GM12878 (cell line): ENCODE results near the gene USP12. TPM values are rescaled to one million over a fixed set of nuclear protein-coding genes. Genes with fewer than 3 reads are reported as not detected.

Source experiments
- ATAC-seq: fragments of 200-7000 bp; cut with Tn5 transposase; 3 replicates; pipeline ENCODE4 v1.9.1; 2020; ENCODE audit warnings: mild to moderate bottlenecking, moderate library complexity
- BruUV-seq: library from RNA; stranded (reverse); fragments of 400-500 nt; replicated peaks from 2 replicates; lab custom pipeline; 2021; lab: Mats Ljungman, UMichigan
- CTCF ChIA-PET: fragments of 300-600 bp; sonication (Branson Sonifier 250); formaldehyde crosslinking; extraction: SDS; loops from one replicate; lab custom pipeline; 2021; ENCODE audit warnings: inconsistent platforms; lab: Yijun Ruan, JAX
- POLR2A ChIA-PET: fragments of 350-600 bp; formaldehyde crosslinking; extraction: SDS; loops from one replicate; lab custom pipeline; 2021; ENCODE audit warnings: inconsistent platforms; lab: Charles Lee
- RAD21 ChIA-PET: fragments of 300-600 bp; sonication (Branson Sonifier 250); formaldehyde crosslinking; loops from one replicate; lab custom pipeline; 2023; ENCODE audit warnings: antibody characterized with exemption; ENCODE audit not compliant: unreplicated experiment; lab: Charles Lee
- SMC1A ChIA-PET: fragments of 300-600 bp; sonication (Branson Sonifier 250); formaldehyde crosslinking; loops from one replicate; lab custom pipeline; 2023; ENCODE audit not compliant: unreplicated experiment, uncharacterized antibody; lab: Charles Lee
- DNase-seq: peaks from one replicate; pipeline ENCODE4 v3.0.0-alpha.2; 2011; ENCODE audit warnings: low read depth, low spot score
- FAIRE-seq: peaks from 3 replicates; lab custom pipeline; 2011; peaks lifted over from hg19 to GRCh38; lab: Jason Lieb, UNC
- H2AFZ ChIP-seq: 2 replicates; pipeline ENCODE4 v1.6.0; 2011; ENCODE audit warnings: low read depth, low read length, control low read depth; ENCODE audit not compliant: control insufficient read depth
- H3K27ac ChIP-seq: 2 replicates; pipeline ENCODE4 v1.5.1; 2011; ENCODE audit warnings: control low read depth; ENCODE audit not compliant: control insufficient read depth, insufficient read depth
- H3K27me3 ChIP-seq, 2 experiments: replicated peaks in 1 of 2; 2 replicates each; pipeline versions ENCODE4 v1.6.0 to v1.6.1; 2011; ENCODE audit warnings: low read length in 1 of 2; ENCODE audit not compliant: control insufficient read depth in 2 of 2, insufficient read depth in 2 of 2
- H3K36me3 ChIP-seq, 2 experiments: 2 replicates each; pipeline ENCODE4 v1.5.1; 2011; ENCODE audit warnings: low read length in 1 of 2; ENCODE audit not compliant: control insufficient read depth in 2 of 2, insufficient read depth in 2 of 2
- H3K4me1 ChIP-seq: 2 replicates; pipeline ENCODE4 v1.6.1; 2011; ENCODE audit warnings: mild to moderate bottlenecking, low read length, moderate library complexity, mixed read lengths; ENCODE audit not compliant: control insufficient read depth, insufficient read depth
- H3K4me2 ChIP-seq: 2 replicates; pipeline ENCODE4 v1.6.0; 2011; ENCODE audit warnings: control low read depth; ENCODE audit not compliant: control insufficient read depth, insufficient read depth
- H3K4me3 ChIP-seq: fragments of 200-600 bp; sonication (generic); 2 replicates; pipeline ENCODE4 v1.5.1; 2016
- H3K79me2 ChIP-seq: 2 replicates; pipeline ENCODE4 v1.6.0; 2011; ENCODE audit warnings: low read length; ENCODE audit not compliant: control insufficient read depth, insufficient read depth
- H3K9ac ChIP-seq: 2 replicates; pipeline ENCODE4 v1.8.0; 2011; ENCODE audit warnings: low read length, control low read depth, mixed read lengths; ENCODE audit not compliant: control insufficient read depth, insufficient read depth
- H3K9me3 ChIP-seq: replicated peaks from 3 replicates; pipeline ENCODE4 v1.5.1; 2011; ENCODE audit warnings: mild to moderate bottlenecking, low read length; ENCODE audit not compliant: control insufficient read depth, insufficient read depth
- H4K20me1 ChIP-seq: 2 replicates; pipeline ENCODE4 v1.6.0; 2011; ENCODE audit not compliant: control insufficient read depth, insufficient read depth
- ASH2L ChIP-seq: fragments of 300-600, 200-600 bp; sonication (generic); IDR thresholded peaks from 2 replicates; pipeline ENCODE4 v1.6.1; 2017; ENCODE audit warnings: low read depth, mild to moderate bottlenecking, borderline replicate concordance
- BACH1 ChIP-seq: fragments of 450-650 bp; IDR thresholded peaks from 2 replicates; pipeline ENCODE4 v1.6.1; 2017; ENCODE audit warnings: mild to moderate bottlenecking, borderline replicate concordance
- DPF2 ChIP-seq: fragments of 450-650 bp; IDR thresholded peaks from 2 replicates; pipeline ENCODE4 v1.6.1; 2017; ENCODE audit warnings: mild to moderate bottlenecking
- GATAD2B ChIP-seq: fragments of 450-650 bp; conservative IDR thresholded peaks from 2 replicates; pipeline ENCODE4 v1.6.1; 2017; ENCODE audit warnings: low read depth, mild to moderate bottlenecking, moderate library complexity
- HDGF ChIP-seq: fragments of 450-650 bp; IDR thresholded peaks from 2 replicates; pipeline ENCODE4 v1.6.1; 2016; ENCODE audit warnings: antibody characterized with exemption
- IRF4 ChIP-seq: IDR thresholded peaks from 2 replicates; pipeline ENCODE4 v1.6.1; 2011; ENCODE audit warnings: low read depth, low read length
- MTA3 ChIP-seq: IDR thresholded peaks from 2 replicates; pipeline ENCODE4 v1.6.1; 2012; ENCODE audit warnings: low read length, inconsistent platforms, borderline replicate concordance
- NFIC ChIP-seq: IDR thresholded peaks from 2 replicates; pipeline ENCODE4 v1.6.1; 2012; ENCODE audit warnings: low read depth, mild to moderate bottlenecking, inconsistent platforms, low read length, moderate library complexity
- POLR2A ChIP-seq: IDR thresholded peaks from 2 replicates; pipeline ENCODE4 v1.6.1; 2011; ENCODE audit warnings: low read depth, mild to moderate bottlenecking, low read length
- POLR2AphosphoS2 ChIP-seq: IDR thresholded peaks from 2 replicates; pipeline ENCODE4 v1.6.1; 2011; ENCODE audit warnings: low read depth, mild to moderate bottlenecking, low read length, improper control_type of control experiment, moderate library complexity
- RB1 ChIP-seq: fragments of 450-650 bp; formaldehyde crosslinking; IDR thresholded peaks from 2 replicates; pipeline ENCODE4 v1.6.1; 2017; ENCODE audit warnings: mild to moderate bottlenecking, borderline replicate concordance
- SPI1 ChIP-seq: IDR thresholded peaks from 2 replicates; pipeline ENCODE4 v1.6.1; 2011; ENCODE audit warnings: low read depth, mild to moderate bottlenecking, low read length, moderate library complexity, borderline replicate concordance; ENCODE audit not compliant: insufficient read depth
- TCF12 ChIP-seq: IDR thresholded peaks from 2 replicates; pipeline ENCODE4 v1.6.1; 2011; ENCODE audit warnings: low read depth, mild to moderate bottlenecking, low read length
- WRNIP1 ChIP-seq: IDR thresholded peaks from 2 replicates; pipeline ENCODE4 v1.6.1; 2011; ENCODE audit warnings: low read depth, low read length, improper control_type of control experiment, borderline replicate concordance
- YBX1 ChIP-seq: fragments of 450-650 bp; IDR thresholded peaks from 2 replicates; pipeline ENCODE4 v1.6.1; 2016; ENCODE audit warnings: antibody characterized with exemption
- WGBS: methylation state at CpG from one replicate; pipeline ENCODE4 v1.1.6; 2016; ENCODE audit warnings: low lambda C conversion rate; ENCODE audit not compliant: insufficient replicate concordance, insufficient coverage; ENCODE audit errors: missing lambda C conversion rate; 5-methylcytosine and 5-hydroxymethylcytosine counted together
- in situ Hi-C: fragments of 300-500 bp; cut with MboI; formaldehyde crosslinking; loops from 9 replicates; pipeline ENCODE4 v1.14.3; 2018; ENCODE audit warnings: mixed read lengths
- intact Hi-C: fragments of 100-400 bp; cut with micrococcal nuclease; formaldehyde crosslinking; loops from one replicate; pipeline ENCODE4 v1.14.2; 2022; ENCODE audit not compliant: unreplicated experiment
- polyA plus RNA-seq, 11 experiments: library from polyadenylated mRNA; depleted of rRNA in 4 of 11; unstranded in 6 of 11; stranded (reverse) in 5 of 11; fragments of >200 nt; fragmentation: Nextera tagmentation in 4 of 11; fragmentation: Illumina TruSeq in 1 of 11; extraction: Ambion mirVana in 4 of 11; extraction: Trizol in 1 of 11; gene quantifications; 1 replicate in 1 of 11; 2 replicates in 10 of 11; pipeline versions ENCODE4 v1.2.1 to v1.2.3, GENCODE V29; 2011 to 2016; ENCODE audit warnings: inconsistent platforms in 2 of 11, missing spikeins in 2 of 11, low read depth in 1 of 11
- total RNA-seq, 4 experiments: library from RNA; depleted of rRNA in 3 of 4; stranded (reverse); fragments of >200 nt in 3 of 4; fragmentation: Illumina TruSeq in 1 of 4; extraction: Trizol in 1 of 4; gene quantifications; 2 replicates each; pipeline versions ENCODE4 v1.2.1 to v1.2.3, GENCODE V29; 2013 to 2021
- TF ChIP-seq, protein P1 (sequence below): fragments of 450-650 bp; IDR thresholded peaks from 2 replicates; pipeline ENCODE4 v1.6.1; 2016; ENCODE audit warnings: mild to moderate bottlenecking
- TF ChIP-seq, protein P2 (sequence below): IDR thresholded peaks from 2 replicates; pipeline ENCODE4 v1.6.1; 2012; ENCODE audit warnings: mild to moderate bottlenecking, low read depth, low read length
- TF ChIP-seq, protein P3 (sequence below): fragments of 450-650 bp; IDR thresholded peaks from 2 replicates; pipeline ENCODE4 v1.6.1; 2017; ENCODE audit warnings: low read depth, mild to moderate bottlenecking, moderate library complexity

The USP12 gene
- total and polyA plus RNA-seq, 10 of the 15 experiments (the other 5 are each of a cell fraction or from before 2014, with no cell fraction given): 3.5 to 32.2 (median 24.6) TPM

DNA sequence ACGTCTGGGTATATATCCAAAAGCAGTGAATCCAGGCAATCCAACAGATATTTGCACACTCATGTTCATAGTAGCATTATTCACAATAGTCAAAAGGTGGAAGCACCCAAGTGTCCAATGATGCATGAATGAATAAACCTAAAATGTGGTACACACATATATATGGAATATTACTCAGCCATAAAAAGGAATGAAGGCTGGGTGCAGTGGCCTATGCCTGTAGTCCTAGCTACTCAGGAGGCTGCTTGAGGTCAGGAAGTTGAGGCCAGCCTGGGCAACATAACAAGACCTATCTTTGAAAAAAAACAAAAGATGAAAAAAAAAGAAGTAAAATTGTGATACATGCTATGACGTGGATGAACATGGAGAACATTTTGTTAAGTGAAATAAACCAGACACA lies 10.4 kb upstream of the USP12 start:
- ChIA-PET POLR2A (no interaction called here), RAD21 (no interaction called here), SMC1A (interaction anchor here (0.9 to 1.4 kb wide), 2 partner anchors 160 to 196 kb away, joined by 3 read pairs; no protein-coding TSS in a partner anchor), CTCF (no interaction called here)
- no peak overlapping the region for H3K27ac ChIP-seq
- no peaks in the 10 kb centered on the region for H3K36me3 ChIP-seq
- H3K4me1 ChIP-seq: peaks cover 13% of the 10 kb centered on the region
- FAIRE-seq (no peak), ATAC-seq (no peak), DNase-seq (no peak)
- no peak overlapping the region for H3K4me2 ChIP-seq
- H4K20me1 ChIP-seq: no peaks in the 10 kb centered on the region
- no peak overlapping the region for H3K4me3 ChIP-seq
- BruUV-seq: no TSS peak
- no peaks in the 10 kb centered on the region; a peak in 1 of 4 replicates for H3K27me3 ChIP-seq
- intact Hi-C loops: no loop called here
- no peak overlapping the region for H3K9ac ChIP-seq
- 69% methylated on average over 2 of the region's 2 CpGs for WGBS
- H3K9me3 ChIP-seq: no peaks in the 10 kb centered on the region
- no peaks in the 10 kb centered on the region for H3K79me2 ChIP-seq
- no peak overlapping the region for H2AFZ ChIP-seq
- in situ Hi-C loops: no loop called here
- TF ChIP-seq WRNIP1 (no peak), BACH1 (no peak), POLR2A (no peak), SPI1 (no peak), YBX1 (no peak), GATAD2B (no peak), DPF2 (no peak), ASH2L (no peak), IRF4 (no peak), RB1 (no peak), POLR2AphosphoS2 (no peak), TCF12 (no peak), HDGF (no peak), MTA3 (no peak), NFIC (no peak)
- TF ChIP-seq, protein P1, sequence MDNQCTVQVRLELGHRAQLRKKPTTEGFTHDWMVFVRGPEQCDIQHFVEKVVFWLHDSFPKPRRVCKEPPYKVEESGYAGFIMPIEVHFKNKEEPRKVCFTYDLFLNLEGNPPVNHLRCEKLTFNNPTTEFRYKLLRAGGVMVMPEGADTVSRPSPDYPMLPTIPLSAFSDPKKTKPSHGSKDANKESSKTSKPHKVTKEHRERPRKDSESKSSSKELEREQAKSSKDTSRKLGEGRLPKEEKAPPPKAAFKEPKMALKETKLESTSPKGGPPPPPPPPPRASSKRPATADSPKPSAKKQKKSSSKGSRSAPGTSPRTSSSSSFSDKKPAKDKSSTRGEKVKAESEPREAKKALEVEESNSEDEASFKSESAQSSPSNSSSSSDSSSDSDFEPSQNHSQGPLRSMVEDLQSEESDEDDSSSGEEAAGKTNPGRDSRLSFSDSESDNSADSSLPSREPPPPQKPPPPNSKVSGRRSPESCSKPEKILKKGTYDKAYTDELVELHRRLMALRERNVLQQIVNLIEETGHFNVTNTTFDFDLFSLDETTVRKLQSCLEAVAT: no peak
- TF ChIP-seq, protein P2, sequence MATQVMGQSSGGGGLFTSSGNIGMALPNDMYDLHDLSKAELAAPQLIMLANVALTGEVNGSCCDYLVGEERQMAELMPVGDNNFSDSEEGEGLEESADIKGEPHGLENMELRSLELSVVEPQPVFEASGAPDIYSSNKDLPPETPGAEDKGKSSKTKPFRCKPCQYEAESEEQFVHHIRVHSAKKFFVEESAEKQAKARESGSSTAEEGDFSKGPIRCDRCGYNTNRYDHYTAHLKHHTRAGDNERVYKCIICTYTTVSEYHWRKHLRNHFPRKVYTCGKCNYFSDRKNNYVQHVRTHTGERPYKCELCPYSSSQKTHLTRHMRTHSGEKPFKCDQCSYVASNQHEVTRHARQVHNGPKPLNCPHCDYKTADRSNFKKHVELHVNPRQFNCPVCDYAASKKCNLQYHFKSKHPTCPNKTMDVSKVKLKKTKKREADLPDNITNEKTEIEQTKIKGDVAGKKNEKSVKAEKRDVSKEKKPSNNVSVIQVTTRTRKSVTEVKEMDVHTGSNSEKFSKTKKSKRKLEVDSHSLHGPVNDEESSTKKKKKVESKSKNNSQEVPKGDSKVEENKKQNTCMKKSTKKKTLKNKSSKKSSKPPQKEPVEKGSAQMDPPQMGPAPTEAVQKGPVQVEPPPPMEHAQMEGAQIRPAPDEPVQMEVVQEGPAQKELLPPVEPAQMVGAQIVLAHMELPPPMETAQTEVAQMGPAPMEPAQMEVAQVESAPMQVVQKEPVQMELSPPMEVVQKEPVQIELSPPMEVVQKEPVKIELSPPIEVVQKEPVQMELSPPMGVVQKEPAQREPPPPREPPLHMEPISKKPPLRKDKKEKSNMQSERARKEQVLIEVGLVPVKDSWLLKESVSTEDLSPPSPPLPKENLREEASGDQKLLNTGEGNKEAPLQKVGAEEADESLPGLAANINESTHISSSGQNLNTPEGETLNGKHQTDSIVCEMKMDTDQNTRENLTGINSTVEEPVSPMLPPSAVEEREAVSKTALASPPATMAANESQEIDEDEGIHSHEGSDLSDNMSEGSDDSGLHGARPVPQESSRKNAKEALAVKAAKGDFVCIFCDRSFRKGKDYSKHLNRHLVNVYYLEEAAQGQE: no peak
- TF ChIP-seq, protein P3, sequence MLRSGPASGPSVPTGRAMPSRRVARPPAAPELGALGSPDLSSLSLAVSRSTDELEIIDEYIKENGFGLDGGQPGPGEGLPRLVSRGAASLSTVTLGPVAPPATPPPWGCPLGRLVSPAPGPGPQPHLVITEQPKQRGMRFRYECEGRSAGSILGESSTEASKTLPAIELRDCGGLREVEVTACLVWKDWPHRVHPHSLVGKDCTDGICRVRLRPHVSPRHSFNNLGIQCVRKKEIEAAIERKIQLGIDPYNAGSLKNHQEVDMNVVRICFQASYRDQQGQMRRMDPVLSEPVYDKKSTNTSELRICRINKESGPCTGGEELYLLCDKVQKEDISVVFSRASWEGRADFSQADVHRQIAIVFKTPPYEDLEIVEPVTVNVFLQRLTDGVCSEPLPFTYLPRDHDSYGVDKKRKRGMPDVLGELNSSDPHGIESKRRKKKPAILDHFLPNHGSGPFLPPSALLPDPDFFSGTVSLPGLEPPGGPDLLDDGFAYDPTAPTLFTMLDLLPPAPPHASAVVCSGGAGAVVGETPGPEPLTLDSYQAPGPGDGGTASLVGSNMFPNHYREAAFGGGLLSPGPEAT: no peak
